ENCODE measurements around the gene SMARCAL1. TPM values are rescaled to one million over a fixed set of nuclear protein-coding genes. Genes with fewer than 3 reads are reported as not detected.

SMARCAL1 gene
- total and polyA plus RNA-seq, 9 of the 15 experiments (the other 6 are each of a cell fraction or from before 2014, with no cell fraction given), result 8.2 to 27.9 (median 12.4) TPM

DNA sequence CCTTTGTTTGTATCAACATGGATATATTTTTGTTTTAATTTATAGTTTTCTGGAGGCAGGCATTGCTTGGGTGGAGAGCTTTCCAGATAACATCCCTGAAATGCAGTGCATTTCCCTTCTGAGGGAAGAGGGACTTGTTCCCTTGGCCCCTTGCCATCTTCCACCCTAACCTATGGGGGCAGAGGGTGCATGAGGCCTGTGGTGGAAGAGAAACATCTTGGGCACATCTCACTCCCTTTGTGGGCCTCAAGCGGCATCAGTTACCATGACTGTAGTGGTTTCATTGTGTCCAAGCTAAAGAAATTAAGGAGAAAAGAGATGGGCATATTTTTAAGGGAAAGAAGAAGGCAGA lies 81.0 kb downstream of the SMARCAL1 start:
- ChIA-PET POLR2A (interaction anchor here (0.6 to 0.7 kb wide), 2 partner anchors 265 to 906 kb away, joined by 3 read pairs; no protein-coding TSS in a partner anchor), CTCF (ENCODE audit: low intra/inter-chr PET ratio) (no interaction called here)
- Histone ChIP-seq H3K36me3 (ENCODE audit: control insufficient read depth, insufficient read depth, low read length) (no peaks in the 10 kb centered on the region), H3K27me3 (ENCODE audit: control insufficient read depth in 2 of 2, insufficient read depth in 2 of 2, low read length in 2 of 2) (no peaks in the 10 kb centered on the region), H3K4me2 (ENCODE audit: insufficient read depth, low read length) (no peak overlapping the region), H3K4me1 (replicated peaks in 1 of 2; ENCODE audit: control insufficient read depth in 2 of 2, insufficient read depth in 2 of 2, low read length in 2 of 2) (no peaks in the 10 kb centered on the region; a peak in 3 of 5 replicates), H3K9ac (ENCODE audit: insufficient read depth in 1 of 2, low read depth in 2 of 2, low read length in 2 of 2) (no peak overlapping the region), H2AFZ (ENCODE audit: low read depth, low read length) (no peak overlapping the region), H3K9me1 (ENCODE audit: control insufficient read depth, insufficient read depth, low read length) (no peaks in the 10 kb centered on the region), H3K9me3 (replicated peaks; ENCODE audit: control insufficient read depth, insufficient read depth, low read depth, low read length) (no peaks in the 10 kb centered on the region), H3K4me3 (no peak overlapping the region), H4K20me1 (replicated peaks; ENCODE audit: control insufficient read depth, insufficient read depth, low read length) (no peaks in the 10 kb centered on the region), H3K27ac (ENCODE audit: extremely low read depth, low read depth, low read length) (no peak overlapping the region), H3K79me2 (ENCODE audit: control insufficient read depth, insufficient read depth, low read length) (peaks cover 12% of the 10 kb centered on the region; the same call in 2 of the 3 replicates)
- FAIRE-seq (no peak), ATAC-seq (no peak), DNase-seq (ENCODE audit: extremely low read depth in 1 of 4, low spot score in 3 of 4) (no peak)
- no TSS peak for BruUV-seq (replicated peaks)
- 80% methylated on average over 1 of the region's 1 CpG for WGBS (ENCODE audit: insufficient coverage, low coverage, missing lambda C conversion rate)
- TF ChIP-seq XRCC5 (IDR thresholded peaks at IDR 0.05; ENCODE audit: low read depth, low read length) (no peak), ZNF277 (CRISPR knock-in tag; IDR thresholded peaks at IDR 0.05; ENCODE audit: borderline replicate concordance) (no peak), FOS (IDR thresholded peaks at IDR 0.05; ENCODE audit: extremely low read depth, insufficient read length) (no peak), TARDBP (IDR thresholded peaks at IDR 0.05) (no peak), TAF9B (IDR thresholded peaks at IDR 0.05; ENCODE audit: partially characterized antibody) (no peak), NCOR1 (IDR thresholded peaks at IDR 0.05) (no peak), NFRKB (IDR thresholded peaks at IDR 0.05; ENCODE audit: low read depth) (no peak), ETS1 (conservative IDR thresholded peaks at IDR 0.05; ENCODE audit: control insufficient read depth, low read depth, low read length) (no peak), MED1 (CRISPR knock-in tag; IDR thresholded peaks at IDR 0.05; ENCODE audit: borderline replicate concordance) (no peak), RFX1 (IDR thresholded peaks at IDR 0.05) (no peak), CHD1 (IDR thresholded peaks at IDR 0.05; ENCODE audit: low read length) (no peak), PTBP1 (IDR thresholded peaks at IDR 0.05; ENCODE audit: low read depth, low read length) (no peak), MCM2 (IDR thresholded peaks at IDR 0.05; ENCODE audit: low read depth) (no peak), SUPT5H (IDR thresholded peaks at IDR 0.05) (no peak), TFAM (CRISPR knock-in tag; conservative IDR thresholded peaks at IDR 0.05) (no peak), SMAD3 (CRISPR knock-in tag; conservative IDR thresholded peaks at IDR 0.05) (no peak)
- TF ChIP-seq, protein P1, sequence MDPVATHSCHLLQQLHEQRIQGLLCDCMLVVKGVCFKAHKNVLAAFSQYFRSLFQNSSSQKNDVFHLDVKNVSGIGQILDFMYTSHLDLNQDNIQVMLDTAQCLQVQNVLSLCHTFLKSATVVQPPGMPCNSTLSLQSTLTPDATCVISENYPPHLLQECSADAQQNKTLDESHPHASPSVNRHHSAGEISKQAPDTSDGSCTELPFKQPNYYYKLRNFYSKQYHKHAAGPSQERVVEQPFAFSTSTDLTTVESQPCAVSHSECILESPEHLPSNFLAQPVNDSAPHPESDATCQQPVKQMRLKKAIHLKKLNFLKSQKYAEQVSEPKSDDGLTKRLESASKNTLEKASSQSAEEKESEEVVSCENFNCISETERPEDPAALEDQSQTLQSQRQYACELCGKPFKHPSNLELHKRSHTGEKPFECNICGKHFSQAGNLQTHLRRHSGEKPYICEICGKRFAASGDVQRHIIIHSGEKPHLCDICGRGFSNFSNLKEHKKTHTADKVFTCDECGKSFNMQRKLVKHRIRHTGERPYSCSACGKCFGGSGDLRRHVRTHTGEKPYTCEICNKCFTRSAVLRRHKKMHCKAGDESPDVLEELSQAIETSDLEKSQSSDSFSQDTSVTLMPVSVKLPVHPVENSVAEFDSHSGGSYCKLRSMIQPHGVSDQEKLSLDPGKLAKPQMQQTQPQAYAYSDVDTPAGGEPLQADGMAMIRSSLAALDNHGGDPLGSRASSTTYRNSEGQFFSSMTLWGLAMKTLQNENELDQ (CRISPR knock-in tag; IDR thresholded peaks at IDR 0.05; ENCODE audit: borderline replicate concordance), result no peak
- in situ Hi-C loops (cut with MboI), result no loop called here
- intact Hi-C loops (cut with micrococcal nuclease), result no loop called here

Data from K562 (cell line).